GM19467 (cell line): Measurements from ENCODE around the gene ARFGAP2.
"Not testable (repeated sequence)": the region's sequence is repeated elsewhere in the genome, so short reads cannot be mapped to it uniquely, and the experiment has no call there.

Source experiments
- ATAC-seq: cut with Tn5 transposase; IDR thresholded peaks from one replicate; pipeline ENCODE4 v1.9.1; 2021; ENCODE audit warnings: mild to moderate bottlenecking, moderate library complexity; ENCODE audit not compliant: unreplicated experiment

Gene ARFGAP2

GRCh38 chr11:47176328-47177228 is at the start of gene ARFGAP2:
TSS of gene ARFGAP2 (minus strand) at chr11:47176879. CDS start at chr11:47176853, 26 bp downstream.
- ATAC-seq, result peak; percentile 84

DNA sequence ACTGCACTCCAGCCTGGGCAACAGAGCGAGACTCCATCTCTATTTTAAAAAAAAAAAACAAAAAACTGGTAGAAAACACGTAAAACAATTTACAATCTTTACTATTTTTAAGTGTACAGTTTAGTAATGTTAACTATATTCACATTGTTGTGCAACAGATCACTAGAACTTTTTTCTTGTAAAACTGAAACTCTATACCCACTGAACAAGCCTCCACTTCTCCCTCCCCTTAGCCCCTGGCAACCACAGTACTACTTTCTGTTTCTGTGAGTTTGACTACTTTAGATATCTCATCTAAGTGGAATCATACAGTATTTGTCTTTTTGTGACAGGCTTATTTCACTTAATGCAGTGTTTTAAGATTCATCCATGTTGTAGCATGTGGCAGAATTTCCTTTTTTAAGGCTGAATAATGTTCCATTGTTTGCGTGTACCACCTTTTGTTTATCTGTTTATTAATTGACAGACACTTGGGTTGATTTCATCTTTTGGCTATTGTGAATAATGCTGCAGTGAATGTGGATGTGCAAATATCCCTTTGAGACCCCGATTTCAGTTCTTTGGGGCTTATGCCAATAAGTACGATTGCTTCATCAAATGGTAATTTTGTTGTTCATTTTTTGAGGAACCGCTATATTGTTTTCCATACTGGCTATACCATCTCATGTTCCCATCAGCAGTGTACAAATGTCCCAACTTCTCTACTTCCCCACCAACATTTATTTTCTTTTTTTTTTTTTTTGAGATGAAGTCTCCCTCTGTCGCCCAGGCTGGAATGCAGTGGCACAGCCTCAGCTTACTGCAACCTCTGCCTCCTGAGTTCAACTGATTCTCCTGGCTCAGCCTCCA is 49.1 kb upstream of the ARFGAP2 start:
- ATAC-seq, result peak; percentile 96

GRCh38 chr11:47222696-47223095 is 46.0 kb upstream of the ARFGAP2 start:
- ATAC-seq, result no peak

DNA sequence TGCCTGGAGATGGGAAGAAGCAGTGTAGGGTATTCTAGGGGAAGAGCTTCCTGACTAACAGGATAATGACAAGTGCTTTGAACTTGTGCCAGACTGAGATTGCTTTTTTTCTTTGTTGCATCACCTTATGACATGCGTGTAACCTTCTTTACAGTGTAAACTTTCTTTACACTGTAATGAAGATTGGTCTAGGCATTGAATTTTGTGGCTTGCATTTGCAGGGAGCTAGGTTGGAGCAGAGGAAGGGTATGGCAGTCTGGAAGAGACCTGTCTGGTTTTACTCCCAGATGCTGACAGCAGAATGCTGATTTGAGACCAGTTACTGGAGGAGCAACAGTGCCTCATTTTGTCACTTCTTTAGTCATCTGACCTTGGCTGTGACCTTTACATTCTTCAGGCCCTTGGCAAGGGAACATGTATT is 43.7 kb upstream of the ARFGAP2 start:
- ATAC-seq, result no peak

DNA sequence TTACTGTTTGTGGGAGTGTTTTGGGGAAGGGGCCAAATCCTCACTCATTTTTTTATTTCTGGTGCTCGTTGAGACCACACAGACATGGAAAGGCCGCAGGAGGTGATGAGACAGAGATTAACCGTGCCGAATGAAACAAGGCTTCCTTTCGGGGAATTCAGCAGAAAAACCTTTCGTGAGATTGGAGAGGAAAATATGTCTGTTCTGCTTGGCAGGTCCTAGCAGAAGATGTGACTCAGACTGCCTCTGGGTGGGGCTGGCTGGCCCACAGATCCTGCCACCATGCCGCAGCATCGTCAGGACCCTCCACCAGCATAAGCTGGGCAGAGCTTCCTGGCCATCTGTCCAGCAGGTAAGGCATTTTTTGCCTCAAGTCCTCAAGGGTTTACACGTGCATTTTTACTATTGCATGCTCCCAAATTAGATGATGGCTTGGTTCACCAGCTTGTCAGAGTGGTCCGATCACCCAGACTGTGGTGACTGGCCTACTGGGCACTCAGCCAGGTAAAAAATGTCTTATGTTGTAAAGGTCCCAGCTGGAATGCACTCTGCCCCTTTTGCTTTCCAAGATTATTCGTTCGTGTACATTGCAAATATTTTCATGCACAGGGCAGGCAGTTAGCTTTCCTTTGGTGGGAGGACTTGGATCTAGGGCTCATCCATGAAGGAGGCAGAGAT is 39.6 kb upstream of the ARFGAP2 start:
- no peak for ATAC-seq

DNA sequence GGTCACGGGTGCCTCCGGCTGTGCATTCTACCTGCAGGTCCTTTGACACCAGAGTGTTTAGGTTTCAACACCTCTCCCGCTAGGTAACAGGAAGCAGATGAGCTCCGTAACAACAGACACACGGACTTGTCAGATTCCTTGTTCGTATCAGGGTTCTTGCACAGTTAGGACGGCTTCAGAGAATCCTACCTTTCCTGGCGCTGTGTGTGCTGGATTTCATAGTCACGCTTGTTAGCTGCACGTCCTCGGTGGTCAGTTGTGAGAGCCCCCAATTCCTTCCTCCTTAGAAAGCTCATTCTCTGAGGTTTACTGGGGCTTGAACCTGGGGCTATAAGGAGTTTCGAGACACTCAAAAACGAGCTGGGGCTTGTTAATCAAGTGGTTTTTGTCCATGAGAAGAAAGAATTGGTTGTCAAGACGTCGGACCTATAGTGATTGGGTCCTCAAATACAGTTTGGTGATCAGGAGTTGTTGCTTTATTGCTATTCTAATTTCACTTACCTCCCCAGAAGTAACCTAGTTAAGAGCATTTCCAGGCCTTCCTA is 38.8 kb upstream of the ARFGAP2 start:
- ATAC-seq, result no peak

GRCh38 chr11:47213950-47214565 is 37.4 kb upstream of the ARFGAP2 start:
- ATAC-seq, result peak; percentile 55

DNA sequence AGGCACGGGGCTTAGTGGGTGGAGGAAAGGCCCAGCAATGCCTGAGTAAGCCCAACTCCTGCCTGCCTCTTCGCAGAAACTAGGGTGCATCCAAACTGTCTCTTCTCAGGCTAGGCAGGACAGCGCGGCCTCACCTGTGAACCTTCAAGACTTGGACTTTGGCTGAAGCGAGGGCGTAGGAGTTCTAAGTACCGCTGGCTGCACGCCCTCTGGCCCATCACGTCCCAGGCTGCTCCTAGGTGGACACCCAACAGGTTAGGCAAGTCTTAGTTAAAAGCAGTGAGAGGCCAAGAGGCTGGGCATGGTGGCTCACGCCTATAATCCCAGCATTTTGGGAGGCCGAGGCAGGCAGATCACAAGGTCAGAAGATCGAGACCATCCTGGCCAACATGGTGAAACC is 36.3 kb upstream of the ARFGAP2 start:
- ATAC-seq, result no peak

GRCh38 chr11:47208628-47209027 is 31.9 kb upstream of the ARFGAP2 start:
- no peak for ATAC-seq

GRCh38 chr11:47208008-47208552 is 31.4 kb upstream of the ARFGAP2 start:
- not testable (repeated sequence) for ATAC-seq

DNA sequence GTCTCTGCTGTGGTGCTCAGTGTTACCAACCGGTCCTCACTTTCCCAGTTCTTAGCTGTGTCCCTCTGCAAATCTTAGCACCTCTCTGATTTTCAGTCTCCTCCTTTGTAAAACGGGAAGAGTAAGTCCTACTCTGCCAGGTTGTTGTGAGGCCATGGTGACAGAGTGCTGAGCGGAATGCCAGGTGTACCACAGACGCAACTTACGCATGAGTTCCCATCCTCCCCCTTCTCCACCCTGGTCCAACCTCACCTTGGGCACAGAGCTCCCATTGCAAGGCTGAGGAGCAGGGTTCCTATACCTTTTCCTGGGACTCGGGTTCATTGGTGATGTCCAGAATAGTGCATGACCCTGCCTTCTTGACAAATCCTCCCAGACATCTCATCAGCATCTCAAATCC is 30.8 kb upstream of the ARFGAP2 start:
- ATAC-seq, result no peak

- not testable (repeated sequence) for ATAC-seq
Observed at GRCh38 chr11:47206577-47206976, 29.9 kb upstream of the ARFGAP2 start.

- ATAC-seq, result no peak
Observed at GRCh38 chr11:47204637-47204989, 27.9 kb upstream of the ARFGAP2 start.

DNA sequence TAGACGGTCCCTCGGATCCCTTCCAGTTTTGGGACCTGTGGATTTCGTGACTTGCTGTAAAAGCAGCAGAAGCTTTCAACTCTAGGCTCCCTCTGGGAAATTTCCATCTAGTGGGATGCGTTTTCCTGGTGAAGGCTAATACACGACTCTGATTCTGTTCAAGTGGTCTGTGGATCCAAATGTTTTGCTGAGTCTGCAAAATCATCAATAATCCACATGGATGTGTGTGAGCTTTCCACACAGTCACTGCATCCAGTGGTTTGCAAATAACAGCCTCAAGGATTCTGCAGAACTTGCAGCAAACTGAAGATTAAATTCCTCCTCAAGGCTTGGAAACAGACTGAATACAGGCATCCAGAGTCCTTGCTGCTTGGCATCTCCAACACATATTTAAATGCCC is 25.9 kb upstream of the ARFGAP2 start:
- ATAC-seq, result no peak

DNA sequence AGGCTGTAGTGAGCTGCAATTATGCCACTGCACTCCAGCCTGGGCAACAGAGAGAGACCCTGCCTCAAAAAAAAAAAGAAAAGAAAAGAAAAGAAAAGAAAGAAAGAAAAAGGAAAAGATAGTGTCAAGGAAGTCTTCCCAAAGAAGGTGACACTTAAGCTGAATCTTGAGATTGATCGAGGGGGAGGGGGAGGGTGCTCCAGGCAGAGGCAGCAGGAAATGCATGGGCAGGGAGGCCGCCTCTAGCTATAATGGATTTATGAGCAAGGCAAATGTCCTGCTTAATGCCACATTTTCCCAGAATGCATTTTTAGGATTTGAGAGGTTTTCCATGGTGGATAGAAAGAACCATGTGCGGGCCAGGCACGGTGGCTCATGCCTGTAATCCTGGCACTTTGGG is 24.3 kb upstream of the ARFGAP2 start:
- no peak for ATAC-seq

- ATAC-seq, result not testable (repeated sequence)
Observed at GRCh38 chr11:47198161-47198560, 21.5 kb upstream of the ARFGAP2 start.

GRCh38 chr11:47192111-47192510 is 15.4 kb upstream of the ARFGAP2 start:
- ATAC-seq, result no peak

GRCh38 chr11:47191137-47191536 is 14.5 kb upstream of the ARFGAP2 start:
- not testable (repeated sequence) for ATAC-seq

- no peak for ATAC-seq
Observed at GRCh38 chr11:47189100-47189834, 12.6 kb upstream of the ARFGAP2 start.

- no peak for ATAC-seq
Observed at GRCh38 chr11:47188259-47188658, 11.6 kb upstream of the ARFGAP2 start.
